NCI-H82 treated with DMSO at 0.1 percent for 48 hours (cell line): ENCODE measurements around the gene KLHDC10.
"Not testable (repeated sequence)": the region's sequence is repeated elsewhere in the genome, so short reads cannot be mapped to it uniquely, and the experiment has no call there.

ENCODE experiments used
- DNase-seq: peaks from one replicate; lab custom pipeline; 2025; ENCODE audit not compliant: unreplicated experiment; lab: John Stamatoyannopoulos, UW

Gene KLHDC10

GRCh38 chr7:130069978-130070860 lies at the start of gene KLHDC10:
Gene KLHDC10, plus strand, starts transcription at chr7:130070534. Its CDS starts 110 bp downstream, at chr7:130070644.
- peak; percentile 96 for DNase-seq

DNA sequence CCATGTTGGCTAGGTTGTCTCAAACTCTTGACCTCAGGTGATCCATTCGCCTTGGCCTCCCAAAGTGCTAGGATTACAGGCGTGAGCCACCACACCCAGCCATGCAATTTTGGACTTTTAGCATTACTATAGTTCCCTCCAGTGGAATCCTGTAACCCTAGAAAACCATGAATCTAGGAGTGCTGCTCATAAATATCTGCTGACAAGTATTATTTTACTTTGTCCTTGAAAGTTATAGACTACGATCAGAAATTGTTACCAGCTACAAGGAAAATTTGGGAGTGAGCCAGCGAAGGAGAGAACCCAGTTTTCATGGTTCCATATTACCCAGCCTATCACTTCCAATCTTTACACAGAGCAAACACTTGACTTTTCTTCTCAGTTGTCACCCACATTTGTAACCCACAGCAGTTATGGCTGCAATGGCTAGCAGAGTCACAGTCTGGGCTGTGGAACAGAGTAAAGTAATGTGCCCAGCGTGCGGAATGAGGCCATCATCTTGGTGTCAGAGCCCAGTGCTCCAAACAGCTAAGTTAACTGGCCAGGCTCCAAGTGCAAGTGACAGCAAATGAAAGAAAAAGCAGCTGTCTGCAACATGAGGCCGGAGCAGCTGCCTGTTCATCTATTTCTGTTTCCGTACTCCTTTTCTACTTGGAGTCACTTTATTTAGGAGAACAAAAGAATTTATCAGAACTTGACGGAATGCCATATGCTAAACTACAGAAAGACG lies 49.1 kb upstream of the KLHDC10 start:
- no peak for DNase-seq

DNA sequence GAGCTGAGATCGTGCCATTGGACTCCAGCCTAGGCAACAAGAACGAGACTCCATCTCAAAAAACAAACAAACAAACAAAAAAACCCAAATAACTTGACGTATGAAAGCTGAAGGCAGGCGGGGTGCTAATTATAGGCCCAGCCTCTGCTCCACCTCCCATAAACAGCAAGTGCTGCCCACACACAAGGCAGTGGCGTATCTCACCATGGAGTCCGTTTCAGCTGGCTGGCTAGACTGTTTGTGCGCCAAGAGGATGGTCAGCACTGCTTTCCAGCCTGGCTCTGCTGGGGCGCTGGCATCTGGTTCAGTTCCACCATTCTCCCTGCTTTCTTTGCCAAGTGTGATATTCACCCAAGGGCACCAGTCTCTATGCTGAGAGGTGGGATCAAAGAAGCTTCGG lies 48.2 kb upstream of the KLHDC10 start:
- DNase-seq = no peak

GRCh38 chr7:130022623-130023175 lies 47.6 kb upstream of the KLHDC10 start:
- DNase-seq = no peak

GRCh38 chr7:130024390-130024789 lies 45.9 kb upstream of the KLHDC10 start:
- DNase-seq = no peak

- no peak for DNase-seq
These were observed 37.6 kb upstream of the KLHDC10 start for GRCh38 chr7:130032698-130033097.

DNA sequence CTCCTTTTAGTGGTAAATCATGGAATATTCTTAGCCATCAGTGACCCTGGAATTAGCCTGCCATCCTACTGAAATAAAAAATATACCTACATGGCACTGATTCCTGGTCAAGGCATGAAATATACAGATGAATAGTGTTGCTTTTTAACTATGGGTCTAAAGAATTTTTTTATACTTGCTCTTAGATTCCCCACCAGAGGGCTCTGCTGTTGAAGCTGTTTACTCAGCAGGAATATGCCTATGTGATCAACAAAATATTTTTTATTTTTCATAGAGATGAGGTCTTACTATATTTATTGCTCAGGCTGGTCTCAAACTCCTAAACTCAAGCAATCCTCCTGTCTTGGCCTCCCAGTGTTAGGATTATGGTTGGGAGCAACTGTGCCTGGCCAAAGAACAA lies 32.6 kb upstream of the KLHDC10 start:
- DNase-seq = no peak

GRCh38 chr7:130040576-130040975 lies 29.8 kb upstream of the KLHDC10 start:
- DNase-seq = no peak

- no peak for DNase-seq
These were observed 22.5 kb upstream of the KLHDC10 start for GRCh38 chr7:130047831-130048230.

DNA sequence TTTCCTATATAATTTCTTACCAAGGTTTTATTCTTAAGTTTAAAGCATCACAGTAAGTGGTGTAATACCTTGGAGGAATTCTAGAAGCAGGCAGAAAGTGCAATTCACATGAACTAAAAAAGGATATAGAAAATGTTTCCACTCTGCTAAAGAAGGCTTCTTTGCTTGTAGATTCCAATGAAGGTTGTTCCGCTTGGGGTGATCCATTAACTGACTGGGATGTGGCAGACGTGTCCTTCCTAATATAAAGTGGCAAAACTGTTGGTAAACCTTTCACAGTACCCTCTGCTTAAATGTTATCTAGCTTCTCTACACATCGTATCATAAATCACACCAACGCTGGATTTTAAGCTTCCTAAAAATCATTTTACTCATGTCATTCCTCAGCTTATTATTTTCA lies 21.4 kb upstream of the KLHDC10 start:
- DNase-seq = no peak

GRCh38 chr7:130052250-130052649 lies 18.1 kb upstream of the KLHDC10 start:
- DNase-seq = not testable (repeated sequence)

DNA sequence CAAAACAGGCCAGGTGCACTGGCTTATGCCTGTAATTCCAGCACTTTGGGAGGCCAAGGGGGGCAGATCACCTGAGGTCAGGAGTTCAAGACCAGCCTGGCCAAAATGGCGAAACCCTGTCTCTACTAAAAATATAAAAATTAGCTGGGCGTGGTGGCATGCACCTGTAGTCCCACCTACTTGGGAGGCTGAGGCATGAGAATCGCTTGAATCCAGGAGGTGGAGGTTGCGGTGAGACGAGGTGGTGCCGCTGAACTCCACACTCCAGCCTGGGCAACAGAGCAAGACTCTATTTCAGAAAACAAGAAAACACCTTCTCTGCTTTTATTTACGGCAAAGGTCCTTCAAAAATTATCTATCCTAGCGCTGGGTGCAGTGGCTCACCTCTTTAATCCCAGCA lies 15.1 kb upstream of the KLHDC10 start:
- not testable (repeated sequence) for DNase-seq

DNA sequence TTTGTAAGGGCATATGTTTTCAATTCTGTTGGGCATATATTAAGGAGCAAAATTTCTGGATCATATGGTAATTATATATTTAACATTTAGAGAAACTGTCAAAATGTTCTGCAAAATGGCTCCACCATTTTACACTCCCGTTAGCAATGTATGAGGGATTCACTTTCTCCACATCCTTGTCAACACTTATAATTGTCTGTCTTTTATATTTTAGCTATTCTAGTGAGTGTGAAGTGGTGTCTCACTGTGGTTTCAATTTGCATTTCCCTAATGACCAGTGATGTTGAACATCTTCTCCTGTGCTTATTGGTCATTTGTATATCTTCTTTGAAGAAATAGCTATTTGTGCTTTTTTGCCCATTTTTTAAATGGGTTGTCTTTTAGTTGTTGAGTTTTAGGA lies 8.1 kb upstream of the KLHDC10 start:
- no peak for DNase-seq

GRCh38 chr7:130063036-130063435 lies 7.3 kb upstream of the KLHDC10 start:
- DNase-seq = peak; percentile 23

DNA sequence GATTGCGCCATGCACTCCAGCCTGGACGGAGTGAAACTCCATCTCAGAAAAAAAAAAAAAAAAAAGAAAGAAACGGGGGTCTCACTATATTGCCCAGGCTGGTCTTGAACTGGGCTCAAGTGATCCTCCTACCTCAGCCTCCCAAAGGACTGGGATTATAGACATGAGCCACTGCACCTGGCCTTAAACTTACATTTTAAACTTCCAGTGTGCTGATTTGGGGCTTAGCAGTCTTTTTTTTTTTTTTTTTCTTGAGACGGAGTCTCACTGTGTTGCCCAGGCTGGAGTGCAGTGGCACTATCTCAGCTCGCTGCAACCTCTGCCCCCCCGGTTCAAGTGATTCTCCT lies 5.8 kb upstream of the KLHDC10 start:
- DNase-seq = not testable (repeated sequence)

GRCh38 chr7:130065500-130066152 lies 4.7 kb upstream of the KLHDC10 start:
- no peak for DNase-seq

DNA sequence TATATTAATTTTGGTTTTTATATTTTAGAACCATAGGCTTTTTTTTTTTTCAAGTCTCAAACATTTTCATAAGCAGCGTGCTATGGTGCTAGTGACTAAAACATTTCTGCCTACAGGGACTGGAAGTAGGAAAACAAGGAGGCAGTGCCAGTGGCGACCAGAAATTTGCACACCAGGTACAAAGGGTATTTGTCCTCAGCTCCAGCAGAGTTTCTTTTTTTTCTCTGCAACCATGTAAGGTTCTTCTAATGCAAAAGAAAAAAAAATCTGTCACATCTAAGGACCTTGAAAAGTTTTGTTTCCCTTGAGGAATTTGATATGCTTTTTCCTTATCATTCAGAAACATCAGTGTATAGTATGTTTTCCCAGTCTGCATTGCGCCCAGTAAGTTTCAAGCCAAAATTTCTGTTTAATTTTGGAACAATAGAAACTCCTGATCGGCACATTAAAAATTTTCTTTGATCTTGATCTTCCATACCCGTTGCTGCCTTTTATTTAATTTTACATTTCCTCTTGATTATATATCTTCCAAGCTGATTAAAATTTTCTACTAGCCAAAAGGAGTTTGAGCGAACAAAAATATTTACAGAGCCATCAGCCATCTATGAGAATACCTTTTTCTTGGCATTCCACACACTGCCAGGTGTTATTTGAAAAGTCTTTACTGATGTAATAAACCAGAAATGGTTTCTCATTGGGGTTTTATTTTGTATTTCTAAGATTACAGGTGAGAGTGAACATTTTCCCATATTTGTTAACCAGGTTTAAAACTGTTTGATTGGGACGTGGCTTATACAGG lies 956 bp upstream of the KLHDC10 start:
- DNase-seq = no peak

DNA sequence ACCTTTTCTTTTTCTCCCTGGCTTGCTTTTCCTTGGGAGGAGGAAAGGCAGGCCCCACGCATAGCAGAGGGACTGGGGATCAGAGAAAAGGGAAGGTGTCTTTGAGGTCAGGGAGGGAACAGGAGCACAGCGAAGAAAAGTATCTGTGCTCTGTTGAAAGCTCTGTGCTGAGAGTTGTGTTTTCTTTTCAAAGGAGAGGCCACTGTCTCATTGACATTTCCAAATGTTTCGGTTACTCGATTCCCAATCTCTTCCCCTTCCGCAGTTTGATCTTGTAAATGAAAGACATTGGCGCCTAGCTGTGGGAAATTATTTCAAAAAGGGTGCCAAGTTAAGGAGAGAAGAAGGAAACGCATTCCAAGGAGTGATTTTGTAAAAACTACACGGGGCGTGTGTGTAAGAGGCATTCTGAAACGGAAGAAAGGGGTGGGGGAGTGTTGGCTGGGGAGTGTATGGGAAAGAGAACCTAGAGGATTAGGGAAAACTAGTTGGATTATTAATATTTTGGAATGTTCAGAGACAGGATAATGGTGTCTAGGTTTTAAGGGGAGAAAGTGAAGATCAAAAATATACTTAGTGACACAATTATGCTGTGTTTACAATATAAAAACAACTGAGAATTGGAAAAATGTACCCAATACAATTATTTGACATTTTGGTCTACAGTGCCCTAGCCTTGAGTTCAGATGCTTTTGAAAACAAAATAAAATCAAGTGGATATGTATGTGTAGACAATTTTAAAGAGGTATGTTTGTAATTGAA lies 708 bp downstream of the KLHDC10 start:
- no peak for DNase-seq

DNA sequence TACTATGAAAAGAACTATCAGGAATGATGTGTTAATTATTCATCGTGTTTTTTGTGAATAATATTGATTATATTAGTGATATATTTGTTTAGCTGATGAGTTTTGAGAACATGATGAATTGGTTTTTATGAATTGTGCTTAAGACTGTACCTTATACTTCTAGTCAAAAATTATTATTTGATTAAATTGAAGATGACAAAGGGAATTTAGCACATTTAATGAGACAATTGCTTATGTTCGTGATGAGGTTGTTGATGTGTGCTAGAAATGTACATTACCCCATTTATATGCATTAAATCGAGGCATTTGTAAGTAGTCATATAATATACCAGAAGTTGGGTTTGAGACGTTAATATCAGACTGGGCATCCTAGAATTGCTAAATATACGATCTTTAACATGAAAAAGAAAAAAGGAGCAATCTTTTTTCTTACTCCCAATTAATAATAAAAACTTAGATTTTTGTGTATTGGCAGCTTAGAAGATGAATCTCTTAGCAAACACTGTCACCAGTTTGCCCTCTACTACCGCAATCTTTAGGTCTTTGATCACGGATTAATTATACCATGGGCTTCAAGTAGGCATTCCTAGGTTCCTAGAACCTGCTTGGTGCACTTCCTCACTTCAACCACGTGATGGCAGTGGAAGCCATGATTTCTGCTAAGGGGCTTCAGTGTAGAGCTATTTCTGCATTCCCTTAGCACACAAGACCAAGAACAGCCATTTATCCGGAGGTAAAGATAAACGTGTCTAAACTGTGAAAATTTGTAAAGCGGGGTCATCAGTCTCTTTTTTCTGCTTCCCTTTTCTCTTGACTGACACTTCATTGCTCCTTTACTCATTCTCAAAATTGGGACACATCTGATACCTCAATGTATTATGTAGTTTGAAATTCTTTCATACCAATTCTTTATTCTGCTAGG lies 1.6 kb downstream of the KLHDC10 start:
- DNase-seq = peak; percentile 81
